Measurements from ENCODE around the gene TNNT2.

Gene TNNT2

DNA sequence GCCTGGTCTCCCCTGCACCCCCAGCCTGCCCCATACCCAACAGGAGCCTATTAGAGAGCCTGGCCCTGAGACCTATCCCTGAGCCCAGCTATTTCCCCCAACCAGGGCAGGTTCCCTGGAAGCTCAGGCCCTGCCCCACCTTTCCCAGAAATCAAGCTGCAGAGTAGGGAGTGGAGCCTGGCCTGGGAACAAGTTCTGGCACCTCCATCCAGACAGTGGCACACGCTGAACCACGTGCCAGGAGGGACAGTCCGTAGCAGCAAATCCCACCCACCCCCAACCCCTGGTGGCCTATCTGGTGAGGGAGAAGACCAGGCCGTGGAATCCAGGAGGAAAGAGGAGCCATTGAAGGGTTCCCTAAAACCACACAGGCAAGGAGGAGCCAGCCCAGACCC, 22.6 kb downstream of the TNNT2 start:
- peak; percentile 6 for DNase-seq

DNA sequence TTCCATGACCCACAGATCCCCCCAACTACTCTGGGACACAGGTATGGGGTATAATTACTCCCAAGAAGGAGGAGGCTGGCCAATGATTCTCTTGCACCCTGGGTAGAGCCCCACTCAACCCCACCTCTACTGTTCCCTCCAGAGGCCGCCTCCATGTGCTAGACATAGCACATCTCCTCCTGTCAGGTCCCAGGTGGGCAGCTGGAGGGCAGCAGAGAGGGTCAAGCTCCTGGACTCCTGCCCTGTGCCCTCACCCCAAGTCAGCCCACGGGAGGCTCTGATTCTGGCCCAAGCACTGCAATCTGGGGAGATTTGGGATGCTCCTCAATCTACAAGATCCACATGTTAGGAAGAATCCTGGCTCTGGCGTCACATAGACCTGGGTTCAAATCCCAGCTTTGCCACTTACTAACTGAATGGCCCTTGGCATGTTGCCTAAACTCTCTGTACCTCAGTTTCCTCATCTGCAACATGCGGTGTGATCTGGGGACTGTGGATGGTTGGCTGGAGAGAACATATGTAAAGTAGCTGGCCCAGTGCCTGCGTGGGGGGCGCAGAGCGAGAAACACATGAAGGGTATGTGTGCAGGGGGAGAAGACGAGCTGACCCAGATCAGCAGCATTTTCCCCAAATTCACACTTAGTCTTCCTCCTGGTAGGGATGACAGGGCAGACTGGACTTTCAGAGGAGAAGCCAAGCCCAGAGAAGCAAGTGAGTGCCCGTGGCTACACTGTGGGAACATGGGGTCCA, 23.2 kb downstream of the TNNT2 start:
- peak; percentile 9 for DNase-seq

DNA sequence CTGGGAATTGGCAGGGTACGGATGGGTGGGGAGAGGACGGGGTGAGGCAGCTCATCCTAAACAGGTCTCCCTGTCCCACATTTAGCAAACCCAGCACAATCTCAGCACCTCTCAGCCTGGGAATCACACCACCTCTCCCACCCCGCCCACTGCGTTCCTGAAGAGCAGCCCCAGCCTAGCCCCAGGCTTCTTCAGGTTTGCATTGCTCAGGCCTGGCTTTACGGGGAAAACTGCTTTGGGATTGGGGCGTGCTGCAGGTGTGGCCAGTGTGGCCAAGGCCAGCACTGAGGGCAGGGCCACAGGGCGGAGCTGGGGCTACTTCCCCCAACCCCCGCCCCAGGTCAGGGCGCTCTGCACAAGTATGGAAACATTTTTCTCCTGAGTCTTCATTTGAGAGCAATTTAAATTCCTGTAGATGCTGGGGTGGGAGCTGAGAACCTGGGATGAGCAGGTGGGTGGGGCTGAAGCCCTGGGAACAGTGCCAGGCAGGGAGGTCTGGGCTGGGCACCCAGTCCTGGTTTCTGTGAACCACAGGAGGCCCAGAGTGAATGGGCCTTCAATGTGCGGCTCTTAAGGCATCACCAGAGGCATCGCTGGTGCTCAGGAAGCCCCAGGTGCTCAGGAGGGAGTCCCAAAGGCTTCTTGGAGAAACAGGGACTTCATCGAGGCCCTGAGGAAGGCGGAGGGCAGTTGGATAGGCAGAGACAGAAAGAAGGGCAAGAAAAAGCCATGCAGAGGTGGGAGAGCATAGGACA, 24.1 kb downstream of the TNNT2 start:
- peak; percentile 3 for DNase-seq

DNA sequence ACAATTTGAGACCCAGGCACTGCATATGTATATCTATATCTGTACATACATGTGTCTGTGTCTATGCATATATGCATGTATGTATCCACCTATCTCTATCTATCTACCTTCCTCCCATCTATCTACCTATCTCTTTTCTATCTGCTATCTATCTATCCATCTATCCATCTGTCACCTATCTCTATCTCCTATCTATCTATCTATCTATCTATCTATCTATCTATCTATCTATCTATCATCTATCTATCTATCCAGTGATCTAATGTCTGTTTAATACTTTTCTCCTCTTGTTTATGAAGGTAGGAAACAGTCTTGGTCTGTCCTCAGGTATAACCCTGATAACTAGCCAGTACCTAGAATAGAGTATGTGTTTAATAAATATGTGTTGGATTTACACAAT, 25.9 kb downstream of the TNNT2 start:
- no peak for DNase-seq

DNA sequence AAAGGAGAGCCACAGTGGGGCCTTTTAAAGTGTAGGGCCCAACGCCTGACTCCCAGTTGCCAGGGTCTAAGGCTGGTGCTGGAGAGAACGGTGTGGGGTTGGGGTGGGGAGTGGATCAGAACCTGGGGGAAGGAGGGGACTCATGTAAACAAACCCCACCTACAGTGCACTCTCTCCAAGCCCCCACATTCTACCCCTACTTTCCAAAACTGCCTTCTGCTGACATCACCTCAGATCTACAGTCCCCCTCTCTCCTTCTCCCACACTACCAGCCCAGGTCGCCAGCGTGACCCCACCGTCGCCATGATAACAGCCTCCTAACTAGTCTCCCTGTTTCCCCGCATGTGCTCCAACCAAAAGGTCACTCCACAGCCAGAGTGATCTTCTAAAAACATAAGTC, 26.6 kb downstream of the TNNT2 start:
- DNase-seq: peak; percentile 17

DNA sequence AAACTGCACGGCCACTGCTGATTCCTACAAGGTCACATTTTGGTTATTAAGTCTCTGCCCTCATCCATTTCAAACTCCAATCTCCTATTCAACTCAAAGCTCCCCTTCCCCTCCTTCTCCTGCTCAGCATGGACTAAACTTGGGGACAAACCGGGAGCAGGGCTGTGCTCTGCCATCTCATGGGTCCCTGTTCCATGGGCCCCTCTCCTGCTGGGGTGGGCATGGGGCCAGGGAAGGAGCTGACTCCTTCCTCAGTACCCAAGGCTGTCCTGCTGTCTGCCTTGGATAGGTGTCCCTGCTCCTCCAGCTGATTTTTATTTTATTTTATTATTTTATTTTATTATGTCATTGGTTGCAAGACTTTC, 27.1 kb downstream of the TNNT2 start:
- DNase-seq: peak; percentile 2

DNA sequence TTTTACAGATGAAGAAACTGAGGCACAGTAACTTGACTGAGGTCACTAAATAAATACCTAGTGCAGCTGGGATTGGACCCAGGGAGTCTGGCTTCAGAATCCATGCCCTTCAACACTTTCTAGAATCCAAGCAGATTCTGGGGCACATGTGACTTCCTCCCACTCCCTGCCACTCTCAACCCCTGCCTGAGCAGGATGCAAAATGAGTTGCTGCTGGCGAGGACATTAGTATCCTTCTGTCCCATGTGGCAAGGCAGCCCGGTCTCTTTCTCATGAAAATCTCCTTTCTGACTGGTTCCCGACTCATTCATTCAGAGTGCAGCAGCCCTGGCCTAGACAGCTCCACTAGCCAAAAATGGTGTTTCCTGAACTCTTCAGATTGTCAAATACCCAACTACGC, 28.4 kb downstream of the TNNT2 start:
- DNase-seq: peak; percentile 6

DNA sequence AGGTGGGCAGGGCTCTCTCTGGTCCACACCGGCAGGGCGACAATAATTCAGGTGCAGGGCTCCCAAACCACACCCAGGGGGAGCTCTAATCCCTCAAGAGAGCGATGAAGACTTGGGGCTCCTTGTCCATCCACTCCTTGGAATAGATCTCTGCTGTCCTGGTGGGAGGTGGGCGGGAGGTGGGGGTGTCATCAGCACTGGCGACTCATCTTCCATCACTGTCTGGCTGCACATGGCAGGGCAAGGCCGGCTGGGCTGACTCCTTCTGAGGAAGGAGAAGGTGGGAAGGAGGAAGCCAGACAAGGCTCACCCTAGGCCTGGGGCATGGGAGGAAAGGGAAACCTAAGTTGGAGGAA, 29.3 kb downstream of the TNNT2 start:
- DNase-seq: peak; percentile 34

DNA sequence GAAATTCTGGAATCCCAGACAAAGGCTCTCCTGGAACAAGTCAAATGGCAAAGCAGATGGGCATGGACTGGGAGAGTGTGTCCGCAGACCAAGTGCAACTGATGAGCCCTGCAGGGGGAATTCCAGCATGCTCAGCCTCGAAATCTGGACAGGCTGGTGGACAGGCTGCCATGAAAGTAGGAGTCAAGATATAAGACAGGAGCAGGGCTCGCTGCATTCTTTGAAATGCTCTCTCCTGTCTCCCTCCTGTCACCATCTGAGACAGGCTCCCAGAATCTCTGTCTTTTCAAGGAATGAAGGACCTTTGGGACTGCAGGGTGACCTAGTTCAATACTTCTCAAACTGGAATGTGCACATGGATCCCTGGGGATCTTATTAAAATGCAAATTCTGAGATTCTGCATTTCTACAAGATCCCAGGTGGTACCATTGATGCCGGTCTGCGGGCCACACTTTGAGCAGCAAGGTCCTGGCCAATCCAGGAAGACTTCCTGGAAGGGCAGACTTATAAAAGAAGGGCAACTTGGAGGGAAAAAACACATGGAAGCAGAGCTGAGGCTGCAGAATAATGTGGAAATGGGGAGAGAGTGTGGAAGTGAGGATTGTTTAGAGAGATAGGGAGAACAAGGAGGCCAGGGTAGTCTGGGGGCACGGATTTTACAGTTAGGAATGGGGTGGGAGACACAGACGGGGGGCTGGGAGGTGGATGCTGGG, 29.8 kb downstream of the TNNT2 start:
- peak; percentile 23 for DNase-seq

DNA sequence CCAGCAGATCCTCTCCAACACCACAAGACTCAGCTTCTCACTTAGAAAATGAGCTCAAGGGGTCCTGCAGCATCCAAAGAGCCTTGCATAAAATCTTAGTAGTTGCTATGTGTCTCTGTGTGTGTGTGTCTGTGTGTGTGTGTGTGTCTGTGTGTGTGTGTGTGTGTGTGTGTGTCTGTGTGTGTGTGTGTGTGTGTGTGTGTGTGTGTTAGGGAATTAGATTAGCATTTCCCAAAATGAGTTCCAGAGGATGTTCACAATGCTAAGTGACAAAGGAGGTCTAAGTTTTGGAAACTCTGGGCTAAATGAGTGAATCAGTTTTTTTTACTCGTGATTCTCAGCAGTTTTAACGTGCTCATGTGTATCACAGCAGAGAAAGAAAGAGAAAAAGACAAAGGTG, 30.5 kb downstream of the TNNT2 start:
- no peak for DNase-seq

DNA sequence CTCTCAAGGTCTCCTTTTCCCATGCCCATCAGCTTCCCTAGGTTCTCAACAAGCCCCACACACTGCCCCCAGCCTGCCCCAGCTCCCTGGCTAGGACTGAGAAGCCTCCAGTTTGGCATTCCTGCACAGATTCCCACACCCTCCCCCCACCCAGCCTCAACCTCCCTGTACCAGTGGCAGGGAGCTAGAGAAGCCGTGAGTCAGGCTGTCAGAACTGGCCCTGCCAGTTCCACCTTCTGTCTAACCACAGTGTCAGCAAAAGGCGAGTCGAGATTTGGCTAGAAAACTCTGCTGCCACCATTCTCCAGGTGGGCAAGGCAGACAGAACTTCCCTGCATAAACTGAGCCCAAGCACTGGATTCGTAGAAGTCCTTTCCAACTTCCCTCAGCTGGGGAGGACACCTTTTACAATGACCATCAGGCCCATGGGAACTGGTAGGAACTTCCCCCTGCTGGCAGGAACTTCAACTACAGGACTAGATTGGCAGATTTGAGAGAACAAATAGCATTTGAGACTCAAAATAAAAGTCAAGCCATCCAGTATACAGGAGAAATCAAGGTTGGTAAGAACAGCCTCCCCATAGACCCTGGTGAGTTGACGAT, 31.0 kb downstream of the TNNT2 start:
- peak; percentile 24 for DNase-seq

DNA sequence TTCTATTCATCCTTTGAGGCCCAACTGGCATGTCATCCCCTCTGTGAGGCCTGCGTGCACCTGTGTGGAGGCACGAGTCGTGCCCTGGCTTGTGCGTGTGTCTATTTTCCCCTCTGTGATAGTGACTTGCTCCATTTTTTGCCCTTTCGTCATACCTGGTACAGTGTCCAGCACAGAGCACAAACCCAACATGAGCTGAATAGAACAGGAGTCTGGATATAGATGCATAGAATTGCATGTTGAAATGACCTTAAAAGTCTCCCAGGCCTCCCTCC, 32.5 kb downstream of the TNNT2 start:
- DNase-seq: peak; percentile 4

DNA sequence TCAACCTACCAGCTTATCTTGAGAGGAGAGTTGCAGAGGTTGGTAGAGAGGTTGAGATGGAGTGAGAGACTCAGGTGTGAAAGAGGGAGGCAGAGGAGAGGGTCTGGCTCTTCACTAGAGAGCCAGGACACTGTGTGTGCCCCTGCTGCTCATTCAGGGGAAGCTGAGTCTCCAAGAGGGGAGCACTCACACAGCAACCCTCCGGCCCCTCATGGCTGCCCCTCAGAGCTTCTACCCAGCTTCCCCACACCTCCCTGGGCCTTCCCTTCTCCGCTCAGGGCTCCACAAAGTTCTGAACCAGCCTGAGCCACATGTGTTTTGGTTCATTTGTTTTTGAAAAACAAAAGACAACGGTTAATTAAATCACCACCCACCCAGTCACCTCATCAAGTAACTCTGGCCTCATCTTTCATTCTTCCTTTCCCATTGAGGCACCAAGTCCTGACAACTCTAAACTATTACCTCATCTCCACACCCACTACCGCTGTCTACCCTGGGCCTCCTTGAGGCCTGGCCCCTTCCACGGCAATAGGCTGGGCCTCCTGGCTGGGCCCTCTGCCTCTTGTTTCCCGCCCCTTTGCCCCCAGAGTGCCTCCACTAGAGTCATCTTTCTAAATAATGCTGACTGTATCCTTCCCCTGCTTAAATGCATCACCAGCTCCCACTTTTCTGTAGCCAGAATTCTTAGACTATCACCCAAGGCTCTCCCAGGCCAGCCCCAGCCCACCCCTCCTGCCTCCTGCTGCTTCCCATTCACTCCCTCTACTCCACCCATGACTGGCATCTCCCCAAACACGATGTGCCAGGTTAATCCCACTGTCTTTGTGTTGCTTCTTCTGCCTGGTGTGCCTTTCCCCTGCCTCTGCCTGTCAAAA, 33.0 kb downstream of the TNNT2 start:
- peak; percentile 40 for DNase-seq

DNA sequence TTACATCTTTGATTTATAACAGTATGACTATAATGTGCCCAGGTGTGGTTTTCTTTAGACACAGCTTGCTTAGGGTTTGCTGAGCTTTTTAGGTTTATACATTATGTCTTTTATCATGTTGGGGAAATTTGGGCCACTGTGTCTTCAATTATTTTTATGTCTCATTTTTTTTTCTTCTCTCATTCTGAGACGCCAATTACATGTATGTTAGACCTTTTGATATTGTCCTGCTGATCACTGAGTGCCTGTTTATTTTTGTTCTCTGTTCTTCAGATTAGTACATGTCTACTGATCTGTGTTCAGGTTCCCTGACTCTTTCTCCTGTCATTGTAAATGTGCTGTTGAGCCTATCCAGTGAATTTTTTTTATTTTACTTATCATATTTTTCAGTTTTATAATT, 36.1 kb downstream of the TNNT2 start:
- DNase-seq: no peak

DNA sequence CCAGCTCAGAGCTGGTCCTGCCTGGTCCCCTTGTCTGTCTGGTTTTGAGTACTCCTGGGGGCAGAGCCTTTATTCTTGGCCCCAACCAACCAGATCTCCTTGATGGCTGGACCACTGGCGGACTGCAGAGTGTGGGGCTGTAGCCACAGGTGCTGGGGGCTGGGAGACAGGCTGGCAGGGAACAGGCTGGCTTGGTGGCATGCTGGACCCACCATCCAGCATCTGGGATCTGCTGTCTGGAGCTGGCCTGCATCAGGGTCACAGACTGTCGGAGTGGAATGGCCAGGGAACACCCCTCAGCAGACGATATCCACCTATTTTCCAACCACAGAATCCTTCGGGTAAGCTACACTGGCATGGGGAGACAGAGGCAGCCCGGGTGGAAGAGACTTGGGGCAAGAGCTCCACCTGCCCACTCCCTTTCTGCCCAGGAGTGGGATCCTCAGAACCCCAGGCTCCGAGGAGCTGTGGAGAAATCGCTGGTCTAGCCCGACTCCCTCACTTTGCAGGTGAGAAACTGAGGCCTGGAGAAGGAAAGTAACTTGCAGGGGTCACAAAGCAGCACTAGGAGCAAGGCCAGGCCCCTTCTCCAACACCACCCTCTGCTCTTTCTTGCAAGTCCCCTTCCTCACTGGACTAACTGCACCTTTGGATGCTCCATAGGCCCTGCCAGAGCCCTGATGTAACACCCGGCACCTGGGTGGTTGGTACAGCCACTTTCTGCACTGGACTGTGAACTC, 40.6 kb downstream of the TNNT2 start:
- peak; percentile 22 for DNase-seq

DNA sequence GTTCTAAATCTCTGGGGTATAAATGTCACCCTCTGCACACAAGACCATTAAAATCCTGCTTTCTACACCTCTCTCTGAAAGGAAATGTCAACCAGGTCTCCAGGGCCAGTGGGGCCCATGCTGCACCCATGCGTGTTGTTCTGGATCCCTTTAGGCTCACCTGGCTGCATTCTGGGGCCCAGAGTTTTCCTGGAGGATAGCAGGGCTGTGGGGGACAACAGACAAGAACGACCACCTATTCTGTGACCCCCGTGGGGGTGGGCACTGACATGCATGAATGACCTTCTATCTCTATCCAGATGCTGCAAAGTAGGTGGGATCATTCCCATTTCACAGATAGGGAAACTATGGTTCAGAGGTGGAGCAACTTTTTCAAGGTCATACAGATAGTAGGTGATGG, 41.6 kb downstream of the TNNT2 start:
- peak; percentile 2 for DNase-seq

DNA sequence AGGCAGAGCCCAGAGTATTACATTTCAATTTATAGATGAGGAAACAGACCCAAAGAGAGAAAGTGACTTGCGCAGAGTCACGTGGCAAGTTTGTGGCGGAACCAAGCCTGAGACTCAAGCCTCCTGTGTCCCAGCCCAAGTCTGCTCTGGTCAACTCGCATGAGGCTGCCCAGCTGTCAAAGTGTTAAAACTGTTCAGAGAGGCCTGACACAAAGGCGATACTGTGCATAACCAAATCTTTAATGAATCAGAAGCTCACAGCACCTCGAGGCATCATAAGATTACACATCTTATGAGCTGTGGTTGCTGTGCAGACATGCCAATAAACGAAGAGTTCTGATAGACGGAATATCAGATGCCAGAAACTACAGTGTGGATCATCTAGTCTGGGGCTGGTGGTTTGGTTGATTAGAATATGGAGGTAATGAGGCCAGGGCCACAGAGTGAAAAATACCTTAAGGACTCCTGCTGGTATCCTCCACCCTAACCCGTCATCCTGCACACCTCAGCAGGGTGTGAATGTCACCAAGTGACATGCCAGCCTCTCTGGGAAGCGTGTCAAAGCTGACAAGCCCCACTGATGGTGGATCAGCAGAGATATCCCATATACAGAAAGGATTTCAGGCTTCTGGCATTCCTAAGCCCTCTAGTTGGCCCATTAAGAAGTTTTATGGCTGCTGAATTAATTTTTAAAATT, 42.2 kb downstream of the TNNT2 start:
- no peak for DNase-seq

DNA sequence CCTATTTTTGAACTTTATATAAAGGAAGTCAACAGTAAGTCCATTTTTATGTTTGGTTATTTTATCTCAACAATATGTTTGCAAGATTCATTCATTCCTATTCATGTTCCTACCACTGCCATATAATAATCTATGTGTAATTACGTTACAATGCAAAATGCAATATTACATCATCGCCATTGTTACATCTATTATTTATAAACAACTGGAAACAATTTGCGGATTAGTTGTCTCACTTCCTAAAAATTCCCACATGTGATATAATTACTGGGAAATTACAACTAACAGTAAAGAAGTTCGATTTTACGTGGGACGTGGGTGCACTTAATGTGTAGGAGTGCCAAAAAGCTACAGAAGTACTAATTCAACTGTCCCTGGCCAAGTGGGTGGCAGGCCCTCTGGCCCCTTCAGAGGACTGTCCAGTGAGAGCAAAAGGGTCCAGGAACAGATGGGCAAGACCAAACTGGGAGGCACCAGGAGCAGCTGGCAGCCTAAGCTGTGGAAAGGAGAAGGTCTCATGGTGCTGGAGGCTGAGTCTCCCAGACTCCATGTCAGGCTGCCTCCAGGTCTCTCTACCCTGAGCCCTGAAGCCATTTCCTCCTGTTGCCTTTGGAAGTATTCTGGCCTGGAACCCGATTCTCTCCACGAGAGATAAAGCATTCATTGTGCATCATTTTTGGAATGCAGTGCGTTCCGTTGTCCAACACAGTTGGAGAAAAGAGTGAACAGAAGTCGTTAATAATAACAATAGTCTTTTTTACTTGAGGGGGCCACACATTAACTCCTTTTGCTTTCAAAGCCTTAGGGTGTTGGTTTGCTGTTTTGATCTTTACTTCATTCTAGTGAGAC, 42.9 kb downstream of the TNNT2 start:
- peak; percentile 10 for DNase-seq

DNA sequence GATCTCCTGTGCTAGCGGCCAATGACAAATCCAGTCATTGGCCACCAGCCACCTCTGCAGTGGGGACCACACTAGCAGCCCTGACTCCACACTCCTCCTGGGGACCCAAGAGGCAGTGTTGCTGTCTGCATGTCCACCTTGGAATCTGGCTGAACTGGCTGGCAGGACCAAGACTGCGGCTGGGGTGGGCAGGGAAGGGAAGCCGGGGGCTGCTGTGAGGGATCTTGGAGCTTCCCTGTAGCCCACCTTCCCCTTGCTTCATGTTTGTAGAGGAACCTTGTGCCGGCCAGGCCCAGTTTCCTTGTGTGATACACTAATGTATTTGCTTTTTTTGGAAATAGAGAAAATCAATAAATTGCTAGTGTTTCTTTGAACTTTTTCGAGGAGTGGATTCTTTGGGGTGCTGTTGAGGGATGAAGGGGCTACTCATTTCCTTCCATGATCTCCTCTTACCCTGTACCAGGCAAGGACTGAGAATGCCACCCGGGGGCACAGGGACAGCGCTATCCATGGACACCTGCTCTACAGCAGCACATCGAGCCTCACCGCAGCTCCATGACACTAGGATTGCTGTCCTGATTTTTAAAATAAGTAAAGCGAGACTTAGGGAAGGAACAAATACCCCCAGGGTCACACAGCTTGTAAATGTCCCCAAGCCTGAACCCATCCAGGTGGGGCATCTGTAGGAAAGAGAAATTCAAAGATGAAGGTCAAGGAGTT, 44.7 kb downstream of the TNNT2 start:
- DNase-seq: peak; percentile 10

DNA sequence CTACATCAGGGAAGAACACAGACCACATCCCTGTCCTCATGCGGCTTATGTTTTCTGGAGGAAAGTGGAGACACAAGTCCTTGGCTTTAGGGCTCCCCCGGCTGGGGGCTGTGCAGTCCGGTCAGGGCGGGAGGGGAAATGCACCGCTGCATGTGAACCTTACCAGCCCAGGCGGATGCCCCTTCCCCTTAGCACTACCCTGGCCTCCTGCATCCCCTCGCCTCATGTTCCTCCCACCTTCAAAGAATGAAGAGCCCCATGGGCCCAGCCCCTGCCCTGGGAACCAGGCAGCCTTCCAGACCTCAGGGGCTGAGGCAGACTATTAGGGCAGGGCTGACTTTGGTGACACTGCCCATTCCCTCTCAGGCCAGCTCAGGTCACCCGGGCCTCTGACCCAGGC, 45.5 kb downstream of the TNNT2 start:
- peak; percentile 1 for DNase-seq
